ENCODE measurements around the gene ANO8. TPM values are rescaled to one million over a fixed set of nuclear protein-coding genes. Genes with fewer than 3 reads are reported as not detected.

ANO8 gene
- total and polyA plus RNA-seq, 2 of the 13 experiments (the other 11 are each of a cell fraction or from before 2014, with no cell fraction given): 1.8 to 3.5 TPM

DNA sequence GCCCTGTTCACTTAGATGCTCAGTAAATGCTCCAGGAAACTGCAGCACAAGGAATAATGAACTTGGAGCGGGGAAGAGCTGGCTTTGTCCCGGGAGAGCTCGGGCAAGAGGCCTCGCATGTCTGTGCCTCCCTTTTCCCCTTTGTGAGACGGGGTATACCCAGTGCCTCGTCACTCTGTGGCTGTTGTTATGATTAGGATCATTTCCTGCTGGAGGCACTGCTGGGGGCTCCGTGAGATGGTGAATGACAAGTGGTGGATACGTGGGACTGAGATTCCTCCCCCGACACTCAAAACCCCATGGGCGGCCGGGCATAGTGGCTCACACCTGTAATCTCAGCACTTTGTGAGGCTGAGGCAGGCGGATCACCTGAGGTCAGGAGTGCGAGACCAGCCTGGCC is 43.6 kb upstream of the ANO8 start (continued):
- no peak for TF ChIP-seq ZNF33B (CRISPR knock-in tag; IDR thresholded peaks at IDR 0.05)
- TF ChIP-seq HNRNPLL (IDR thresholded peaks at IDR 0.05; ENCODE audit: low read depth, low read length, poor library complexity, severe bottlenecking): no peak

DNA sequence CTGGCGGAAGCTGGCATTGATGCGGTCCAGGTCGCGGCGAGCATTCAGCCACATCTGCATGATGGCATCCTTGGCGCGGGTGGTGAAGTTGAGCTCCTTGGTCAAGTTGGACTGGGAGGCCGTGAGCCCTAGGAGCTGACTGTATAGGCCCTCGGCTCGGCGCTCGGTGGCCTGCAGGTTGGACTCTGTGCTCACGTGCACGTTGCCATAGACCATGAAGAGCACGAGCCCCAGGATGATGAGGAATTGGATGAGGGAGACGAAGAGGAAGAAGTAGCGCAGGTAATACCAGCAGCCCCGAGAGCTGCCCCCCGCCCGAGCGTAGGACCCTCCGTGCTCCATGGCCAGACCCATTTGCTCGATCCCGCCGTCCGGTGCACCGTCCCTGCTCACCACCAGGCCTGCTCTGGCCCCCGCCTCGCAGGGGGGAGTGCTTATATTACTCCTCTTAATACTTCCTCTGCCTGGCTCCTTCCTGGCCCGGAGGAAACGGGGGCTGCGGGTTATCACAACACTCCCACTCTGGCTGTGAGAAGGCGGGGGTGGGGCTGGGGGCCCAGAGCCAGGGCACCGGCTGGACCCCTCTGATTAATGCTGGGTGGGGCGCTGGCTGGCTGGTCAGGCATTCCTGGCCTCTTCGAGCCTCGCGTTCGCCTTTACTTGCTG is 42.4 kb upstream of the ANO8 start, which contains the start of gene PLVAP:
TSS of gene PLVAP (minus strand) at position 408 of the 666 bp plus-strand sequence. CDS start at position 354, 54 bp downstream.
- ATAC-seq (peak; percentile 46), DNase-seq (ENCODE audit: low spot score) (no peak), FAIRE-seq (no peak)
- no peak within 1 kb of the TSS for H3K4me3 ChIP-seq (replicated peaks in 1 of 3; ENCODE audit: insufficient read depth in 1 of 3, low read depth in 2 of 3, low read length in 3 of 3)
- peaks cover 0 to 8% of the 10 kb centered on the region in 2 experiments; a peak in 3 of 5 replicates for H3K27me3 ChIP-seq (ENCODE audit: control insufficient read depth in 1 of 2, insufficient read depth in 2 of 2, low read length in 2 of 2)
- no peaks in the 10 kb centered on the region for H4K20me1 ChIP-seq (ENCODE audit: insufficient read depth, low read length)
- no peak within 1 kb of the TSS for H3K27ac ChIP-seq (ENCODE audit: extremely low read length, insufficient read depth, low read length)
- H3K4me2 ChIP-seq (ENCODE audit: low read depth, low read length): no peak within 1 kb of the TSS
- ChIA-PET CTCF (ENCODE audit: low intra/inter-chr PET ratio, low total read pairs) (no interaction called here), POLR2A (no interaction called here)
- no peaks in the 10 kb centered on the region for H3K36me3 ChIP-seq (replicated peaks in 1 of 2; ENCODE audit: control insufficient read depth in 1 of 2, insufficient read depth in 2 of 2, low read length in 2 of 2)
- H3K4me1 ChIP-seq (ENCODE audit: insufficient read depth, low read length): peaks cover 12% of the 10 kb centered on the region
- WGBS (ENCODE audit: low lambda C conversion rate): 26% methylated on average over 23 of the region's 39 CpGs
- H3K9me3 ChIP-seq (ENCODE audit: low read length): no peaks in the 10 kb centered on the region
- H3K79me2 ChIP-seq (ENCODE audit: insufficient read depth, low read length): no peaks in the 10 kb centered on the region
- intact Hi-C loops (cut with micrococcal nuclease; ENCODE audit: unreplicated experiment) (no loop called here), in situ Hi-C loops (cut with HindIII; ENCODE audit: extremely low pct_ligation_motif_present, low pct_unique_long_range_greater_than_20kb) (no loop called here)
- H3K9ac ChIP-seq (ENCODE audit: insufficient read depth, low read depth, low read length): no peak within 1 kb of the TSS
- TF ChIP-seq TBX2 (CRISPR knock-in tag; IDR thresholded peaks at IDR 0.05; ENCODE audit: borderline replicate concordance): no peak
- TF ChIP-seq ZSCAN30 (CRISPR knock-in tag; IDR thresholded peaks at IDR 0.05): no peak
- no peak for TF ChIP-seq TBL1XR1 (IDR thresholded peaks at IDR 0.05; ENCODE audit: borderline replicate concordance, low read length, partially characterized antibody)
- TF ChIP-seq, protein P1, sequence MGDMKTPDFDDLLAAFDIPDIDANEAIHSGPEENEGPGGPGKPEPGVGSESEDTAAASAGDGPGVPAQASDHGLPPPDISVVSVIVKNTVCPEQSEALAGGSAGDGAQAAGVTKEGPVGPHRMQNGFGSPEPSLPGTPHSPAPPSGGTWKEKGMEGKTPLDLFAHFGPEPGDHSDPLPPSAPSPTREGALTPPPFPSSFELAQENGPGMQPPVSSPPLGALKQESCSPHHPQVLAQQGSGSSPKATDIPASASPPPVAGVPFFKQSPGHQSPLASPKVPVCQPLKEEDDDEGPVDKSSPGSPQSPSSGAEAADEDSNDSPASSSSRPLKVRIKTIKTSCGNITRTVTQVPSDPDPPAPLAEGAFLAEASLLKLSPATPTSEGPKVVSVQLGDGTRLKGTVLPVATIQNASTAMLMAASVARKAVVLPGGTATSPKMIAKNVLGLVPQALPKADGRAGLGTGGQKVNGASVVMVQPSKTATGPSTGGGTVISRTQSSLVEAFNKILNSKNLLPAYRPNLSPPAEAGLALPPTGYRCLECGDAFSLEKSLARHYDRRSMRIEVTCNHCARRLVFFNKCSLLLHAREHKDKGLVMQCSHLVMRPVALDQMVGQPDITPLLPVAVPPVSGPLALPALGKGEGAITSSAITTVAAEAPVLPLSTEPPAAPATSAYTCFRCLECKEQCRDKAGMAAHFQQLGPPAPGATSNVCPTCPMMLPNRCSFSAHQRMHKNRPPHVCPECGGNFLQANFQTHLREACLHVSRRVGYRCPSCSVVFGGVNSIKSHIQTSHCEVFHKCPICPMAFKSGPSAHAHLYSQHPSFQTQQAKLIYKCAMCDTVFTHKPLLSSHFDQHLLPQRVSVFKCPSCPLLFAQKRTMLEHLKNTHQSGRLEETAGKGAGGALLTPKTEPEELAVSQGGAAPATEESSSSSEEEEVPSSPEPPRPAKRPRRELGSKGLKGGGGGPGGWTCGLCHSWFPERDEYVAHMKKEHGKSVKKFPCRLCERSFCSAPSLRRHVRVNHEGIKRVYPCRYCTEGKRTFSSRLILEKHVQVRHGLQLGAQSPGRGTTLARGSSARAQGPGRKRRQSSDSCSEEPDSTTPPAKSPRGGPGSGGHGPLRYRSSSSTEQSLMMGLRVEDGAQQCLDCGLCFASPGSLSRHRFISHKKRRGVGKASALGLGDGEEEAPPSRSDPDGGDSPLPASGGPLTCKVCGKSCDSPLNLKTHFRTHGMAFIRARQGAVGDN (CRISPR knock-in tag; IDR thresholded peaks at IDR 0.05): peak; percentile 32; the same call in 1 of the 2 replicates
- no peak for TF ChIP-seq ZNF468 (CRISPR knock-in tag; IDR thresholded peaks at IDR 0.05)
- peak; percentile 87 for TF ChIP-seq BHLHE40 (IDR thresholded peaks at IDR 0.05; ENCODE audit: low read length)
- 0 out of 2 replicates have a peak, but pooled peaks have one; percentile 5 for TF ChIP-seq HNF4A (CRISPR knock-in tag; IDR thresholded peaks at IDR 0.05)
- BruUV-seq (replicated peaks): no TSS peak
- peak within 1 kb of the TSS; percentile 11 for H2AFZ ChIP-seq (ENCODE audit: low read length)
